ENCODE measurements around the gene LAMP5. TPM values are rescaled to one million over a fixed set of nuclear protein-coding genes. Genes with fewer than 3 reads are reported as not detected.
A peak's percentile ranks its signal among the peaks of the same experiment; 100 is the strongest.

Gene LAMP5
- total RNA-seq, 1 donor from 2014 or later, result 3.2 TPM

DNA sequence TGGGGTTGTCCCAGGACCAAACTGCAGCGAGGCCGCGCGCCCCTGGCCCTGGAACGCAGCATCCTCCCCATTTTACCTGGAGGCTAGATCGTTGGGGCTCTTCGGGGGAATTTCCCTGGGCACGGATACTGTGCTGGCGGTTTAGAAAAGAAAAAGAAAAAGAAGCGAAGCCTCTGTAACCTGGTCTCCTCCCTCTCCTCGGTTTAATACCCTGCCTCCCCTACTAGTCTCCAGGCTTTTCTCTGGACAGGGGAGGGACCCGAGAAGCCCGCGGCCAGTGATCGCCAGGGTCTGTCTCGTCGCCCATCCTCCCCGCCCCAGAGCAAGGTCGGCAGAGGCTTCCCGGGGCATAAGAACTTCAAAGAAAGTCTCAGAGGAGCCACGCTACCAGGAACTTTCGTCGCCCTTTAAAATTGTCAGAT, 6.1 kb upstream of the LAMP5 start:
- Mint-ChIP-seq H3K4me1 (no peaks in the 10 kb centered on the region), H3K27me3 (ENCODE audit: insufficient read depth, low read depth) (peaks cover 29% of the 10 kb centered on the region), H3K27ac (no peak overlapping the region), H3K9me3 (peaks cover 15% of the 10 kb centered on the region), H3K4me3 (peak overlapping the region; percentile 57), H3K36me3 (no peaks in the 10 kb centered on the region)
- Histone ChIP-seq H4K20me1 (ENCODE audit: low read depth) (no peaks in the 10 kb centered on the region), H3K4me2 (peak overlapping the region; percentile 58), H3K9ac (no peak overlapping the region), H3K79me2 (ENCODE audit: low read depth) (no peaks in the 10 kb centered on the region), H3K4me3 (peak overlapping the region; percentile 22), H3F3A (ENCODE audit: low read depth) (no peaks in the 10 kb centered on the region), H3K4me1 (peaks cover 4% of the 10 kb centered on the region), H3K9me3 (ENCODE audit: low read depth) (no peaks in the 10 kb centered on the region), H3K27me3 (peaks cover 99% of the 10 kb centered on the region), H3K36me3 (no peaks in the 10 kb centered on the region), H2AFZ (replicated peaks) (no peak overlapping the region), H3K27ac (no peak overlapping the region)
- TF ChIP-seq, protein P1, sequence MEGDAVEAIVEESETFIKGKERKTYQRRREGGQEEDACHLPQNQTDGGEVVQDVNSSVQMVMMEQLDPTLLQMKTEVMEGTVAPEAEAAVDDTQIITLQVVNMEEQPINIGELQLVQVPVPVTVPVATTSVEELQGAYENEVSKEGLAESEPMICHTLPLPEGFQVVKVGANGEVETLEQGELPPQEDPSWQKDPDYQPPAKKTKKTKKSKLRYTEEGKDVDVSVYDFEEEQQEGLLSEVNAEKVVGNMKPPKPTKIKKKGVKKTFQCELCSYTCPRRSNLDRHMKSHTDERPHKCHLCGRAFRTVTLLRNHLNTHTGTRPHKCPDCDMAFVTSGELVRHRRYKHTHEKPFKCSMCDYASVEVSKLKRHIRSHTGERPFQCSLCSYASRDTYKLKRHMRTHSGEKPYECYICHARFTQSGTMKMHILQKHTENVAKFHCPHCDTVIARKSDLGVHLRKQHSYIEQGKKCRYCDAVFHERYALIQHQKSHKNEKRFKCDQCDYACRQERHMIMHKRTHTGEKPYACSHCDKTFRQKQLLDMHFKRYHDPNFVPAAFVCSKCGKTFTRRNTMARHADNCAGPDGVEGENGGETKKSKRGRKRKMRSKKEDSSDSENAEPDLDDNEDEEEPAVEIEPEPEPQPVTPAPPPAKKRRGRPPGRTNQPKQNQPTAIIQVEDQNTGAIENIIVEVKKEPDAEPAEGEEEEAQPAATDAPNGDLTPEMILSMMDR (IDR thresholded peaks at IDR 0.05), result no peak
- TF ChIP-seq EZH2phosphoT487 (IDR thresholded peaks at IDR 0.05) (peak; percentile 66), EZH2 (IDR thresholded peaks at IDR 0.05) (peak; percentile 66)
- no peak for DNase-seq (ENCODE audit: low spot score)

- H2AFZ ChIP-seq (replicated peaks), result peak overlapping the region; percentile 40
- DNase-seq (ENCODE audit: low spot score), result peak; percentile 37
Measured at GRCh38 chr20:9508696-9509178, 5.7 kb upstream of the LAMP5 start.

GRCh38 chr20:9509246-9509645, 5.1 kb upstream of the LAMP5 start:
- no peaks in the 10 kb centered on the region for H3K9me3 ChIP-seq (ENCODE audit: low read depth)

More at GRCh38 chr20:9508696-9509178, 5.7 kb upstream of the LAMP5 start:
- peaks cover 99% of the 10 kb centered on the region for H3K27me3 ChIP-seq
- H4K20me1 ChIP-seq (ENCODE audit: low read depth), result no peaks in the 10 kb centered on the region
- TF ChIP-seq EZH2phosphoT487 (IDR thresholded peaks at IDR 0.05), result peak; percentile 39
- TF ChIP-seq, protein P1 (IDR thresholded peaks at IDR 0.05), result no peak
- peak; percentile 43 for TF ChIP-seq EZH2 (IDR thresholded peaks at IDR 0.05)
- H3K4me2 ChIP-seq, result peak overlapping the region; percentile 58
- Mint-ChIP-seq H3K9me3 (peaks cover 15% of the 10 kb centered on the region), H3K27me3 (ENCODE audit: insufficient read depth, low read depth) (peaks cover 29% of the 10 kb centered on the region), H3K36me3 (no peaks in the 10 kb centered on the region), H3K4me3 (no peak overlapping the region), H3K4me1 (peaks cover 1% of the 10 kb centered on the region), H3K27ac (no peak overlapping the region)
- no peak overlapping the region for H3K27ac ChIP-seq
- H3K9ac ChIP-seq, result no peak overlapping the region
- peaks cover 1% of the 10 kb centered on the region for H3F3A ChIP-seq (ENCODE audit: low read depth)
- H3K79me2 ChIP-seq (ENCODE audit: low read depth), result no peaks in the 10 kb centered on the region
- H3K36me3 ChIP-seq, result no peaks in the 10 kb centered on the region
- H3K4me1 ChIP-seq, result peaks cover 5% of the 10 kb centered on the region
- no peaks in the 10 kb centered on the region for H3K9me3 ChIP-seq (ENCODE audit: low read depth)
- H3K4me3 ChIP-seq, result peak overlapping the region; percentile 22

More at GRCh38 chr20:9509246-9509645, 5.1 kb upstream of the LAMP5 start:
- H3K9ac ChIP-seq, result no peak overlapping the region
- H3K36me3 ChIP-seq, result no peaks in the 10 kb centered on the region
- H3K27me3 Mint-ChIP-seq (ENCODE audit: insufficient read depth, low read depth), result peaks cover 32% of the 10 kb centered on the region
- H3K27me3 ChIP-seq, result peaks cover 100% of the 10 kb centered on the region
- no peak overlapping the region for H3K4me3 Mint-ChIP-seq
- H2AFZ ChIP-seq (replicated peaks), result no peak overlapping the region
- no peaks in the 10 kb centered on the region for H3K36me3 Mint-ChIP-seq
- H3K27ac ChIP-seq, result no peak overlapping the region
- peak overlapping the region; percentile 58 for H3K4me2 ChIP-seq
- TF ChIP-seq EZH2 (IDR thresholded peaks at IDR 0.05), result no peak
- no peak for TF ChIP-seq EZH2phosphoT487 (IDR thresholded peaks at IDR 0.05)
- TF ChIP-seq, protein P1 (IDR thresholded peaks at IDR 0.05), result no peak
- peaks cover 6% of the 10 kb centered on the region for H3F3A ChIP-seq (ENCODE audit: low read depth)
- H3K4me1 ChIP-seq, result peaks cover 10% of the 10 kb centered on the region
- H3K27ac Mint-ChIP-seq, result no peak overlapping the region
- H3K4me1 Mint-ChIP-seq, result peaks cover 6% of the 10 kb centered on the region
- no peaks in the 10 kb centered on the region for H4K20me1 ChIP-seq (ENCODE audit: low read depth)
- DNase-seq (ENCODE audit: low spot score), result no peak
- no peaks in the 10 kb centered on the region for H3K79me2 ChIP-seq (ENCODE audit: low read depth)
- peaks cover 15% of the 10 kb centered on the region for H3K9me3 Mint-ChIP-seq
- no peak overlapping the region for H3K4me3 ChIP-seq
